GM10266 (cell line): ENCODE results near the gene ARID1B.

Source experiments
- DNase-seq: peaks from one replicate; pipeline ENCODE4 v3.0.0; 2012; ENCODE audit errors: extremely low spot score
- CTCF ChIP-seq: IDR thresholded peaks from 2 replicates; pipeline ENCODE4 v1.5.1; 2012; ENCODE audit warnings: mild to moderate bottlenecking, low read depth; ENCODE audit not compliant: control insufficient read depth, insufficient read depth; ENCODE audit errors: missing control alignments

Gene ARID1B

GRCh38 chr6:156878681-156879080 lies 101.5 kb downstream of the ARID1B start:
- DNase-seq: no peak
- no peak for TF ChIP-seq CTCF

GRCh38 chr6:156879186-156879585 lies 102.0 kb downstream of the ARID1B start:
- no peak for TF ChIP-seq CTCF
- no peak for DNase-seq

- no peak for DNase-seq
- TF ChIP-seq CTCF: no peak
These were observed 102.4 kb downstream of the ARID1B start for GRCh38 chr6:156879591-156879990.

GRCh38 chr6:156880913-156881312 lies 103.7 kb downstream of the ARID1B start:
- TF ChIP-seq CTCF: no peak
- DNase-seq: no peak

GRCh38 chr6:156881687-156882629 lies 104.8 kb downstream of the ARID1B start:
- DNase-seq: no peak

GRCh38 chr6:156883497-156884252 lies 106.5 kb downstream of the ARID1B start:
- no peak for DNase-seq
- no peak for TF ChIP-seq CTCF

More at GRCh38 chr6:156881687-156882629, 104.8 kb downstream of the ARID1B start:
- TF ChIP-seq CTCF: no peak
